Ovary (tissue), 9 donors: ENCODE measurements around the gene ADGRV1. TPM values are rescaled to one million over a fixed set of nuclear protein-coding genes. Genes with fewer than 3 reads are reported as not detected.
"Not testable (repeated sequence)": the region's sequence is repeated elsewhere in the genome, so short reads cannot be mapped to it uniquely, and the experiment has no call there.

Source experiments
- DNase-seq, 5 donors: peaks; one replicate each; pipeline ENCODE4 v3.0.0-alpha.2; 2019 to 2020
- H3K27ac ChIP-seq, 2 donors: fragments of 200-600 bp; one replicate each; pipeline versions ENCODE4 v1.5.1 to v1.8.0; 2019 to 2022
- H3K27me3 ChIP-seq: fragments of 200-600 bp; one replicate; pipeline ENCODE4 v1.8.0; 2022
- H3K36me3 ChIP-seq: fragments of 200-600 bp; sonication (generic); one replicate; pipeline ENCODE4 v1.5.1; 2019
- H3K4me1 ChIP-seq: one replicate; pipeline ENCODE4 v1.8.1; 2013; ENCODE audit warnings: mild to moderate bottlenecking, moderate library complexity; ENCODE audit not compliant: insufficient read depth
- H3K4me3 ChIP-seq: fragments of 200-600 bp; sonication (generic); one replicate; pipeline ENCODE4 v1.5.1; 2017
- H3K9me3 ChIP-seq, 2 donors: fragments of 200-600 bp in 1 of 2; sonication (generic) in 1 of 2; one replicate each; pipeline versions ENCODE4 v1.5.1 to v1.8.1; 2013 to 2019; ENCODE audit warnings: mild to moderate bottlenecking in 1 of 2, moderate library complexity in 1 of 2
- EP300 ChIP-seq: sonication (generic); formaldehyde crosslinking; IDR thresholded peaks from one replicate; pipeline ENCODE4 v1.6.1; 2017; ENCODE audit warnings: antibody characterized with exemption
- POLR2A ChIP-seq: fragments of 450-650 bp; IDR thresholded peaks from one replicate; pipeline ENCODE4 v1.6.1; 2017; ENCODE audit warnings: antibody characterized with exemption, mild to moderate bottlenecking, moderate library complexity
- WGBS, 3 donors: extraction: QIAGEN DNeasy Blood & Tissue Kit in 1 of 3; methylation state at CpG; one replicate each; pipeline versions ENCODE4 v1.1.5 to v1.1.7; 2013 to 2017; 5-methylcytosine and 5-hydroxymethylcytosine counted together
- intact Hi-C, 4 donors: fragments of 100-400 bp; cut with DNase I; formaldehyde crosslinking; loops; one replicate each; pipeline versions ENCODE4 v1.11.0 to v1.15.1; 2022 to 2023
- polyA plus RNA-seq, 2 donors: library from polyadenylated mRNA; stranded (reverse); fragments of 200-250 nt in 1 of 2; fragments of 350-450 nt in 1 of 2; fragmentation: Illumina TruSeq in 1 of 2; extraction: RNeasy Lipid Tissue Mini Kit (QIAGEN cat#74804) in 1 of 2; gene quantifications; one replicate each; pipeline ENCODE4 v1.2.3, GENCODE V29; 2013 to 2014
- total RNA-seq, 7 donors: library from RNA; depleted of rRNA in 2 of 7; stranded (reverse); fragments of >200 nt in 2 of 7; fragmentation: NEBNext Ultra II Directional in 3 of 7; extraction: Animal tissue kit (Norgen Biotek cat#: 25700) in 3 of 7; gene quantifications; one replicate each; pipeline versions ENCODE4 v1.1.0 to v1.2.4, GENCODE V29; 2016 to 2023
- TF ChIP-seq, protein P1 (sequence below), 3 donors: fragments of 450-650 bp in 2 of 3; fragments of 200-600 bp in 1 of 3; IDR thresholded peaks; one replicate each; pipeline versions ENCODE4 v1.5.1 to v1.8.0; 2016 to 2022; ENCODE audit warnings: antibody characterized with exemption in 3 of 3, mild to moderate bottlenecking in 1 of 3
- donor health status: DM: no; HTN: no; CAD: no; lungs with moderate emphysema.
- donor health status: DM: no; HTN: no; CAD: no.
- donor health status: Bipolar disorder and iron deficiency.
- donor health status: DM: yes; HTN: yes; CAD: no.
- donor health status: DM: no; HTN: no; CAD: no.
- donor health status: DM: yes; HTN: yes; CAD: no.

The ADGRV1 gene
- total and polyA plus RNA-seq, 9 donors = 0.21 to 2.7 (median 1.1) TPM

DNA sequence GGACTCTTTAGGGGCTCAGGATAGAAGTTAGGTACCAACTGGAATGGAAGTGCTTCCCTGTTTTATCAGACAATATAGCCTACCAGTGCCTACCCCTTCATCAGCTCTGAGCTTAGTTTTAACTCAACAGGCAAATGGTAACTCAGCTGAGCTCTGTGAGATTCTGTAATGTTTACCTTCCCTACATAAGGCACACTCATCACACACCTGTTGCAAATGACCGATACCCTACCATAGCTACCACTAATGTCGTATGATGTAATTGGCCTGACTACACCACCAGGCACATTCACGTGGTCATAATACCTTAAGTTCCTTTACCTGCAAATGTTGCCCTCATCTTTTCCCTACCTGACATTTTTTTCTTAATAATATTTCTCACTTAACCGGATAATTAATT, 254.8 kb downstream of the ADGRV1 start:
- no peak for DNase-seq
- WGBS, 3 donors = 90 to 97% (median 90%) methylated on average over 4 of the region's 4 CpGs
- Histone ChIP-seq H3K4me1 (no peaks in the 10 kb centered on the region), H3K27ac (no peak overlapping the region), H3K9me3 (no peaks in the 10 kb centered on the region), H3K27me3 (no peaks in the 10 kb centered on the region), H3K36me3 (no peaks in the 10 kb centered on the region), H3K4me3 (no peak overlapping the region)
- intact Hi-C loops = no loop called here
- no peak for TF ChIP-seq EP300
- TF ChIP-seq, protein P1, sequence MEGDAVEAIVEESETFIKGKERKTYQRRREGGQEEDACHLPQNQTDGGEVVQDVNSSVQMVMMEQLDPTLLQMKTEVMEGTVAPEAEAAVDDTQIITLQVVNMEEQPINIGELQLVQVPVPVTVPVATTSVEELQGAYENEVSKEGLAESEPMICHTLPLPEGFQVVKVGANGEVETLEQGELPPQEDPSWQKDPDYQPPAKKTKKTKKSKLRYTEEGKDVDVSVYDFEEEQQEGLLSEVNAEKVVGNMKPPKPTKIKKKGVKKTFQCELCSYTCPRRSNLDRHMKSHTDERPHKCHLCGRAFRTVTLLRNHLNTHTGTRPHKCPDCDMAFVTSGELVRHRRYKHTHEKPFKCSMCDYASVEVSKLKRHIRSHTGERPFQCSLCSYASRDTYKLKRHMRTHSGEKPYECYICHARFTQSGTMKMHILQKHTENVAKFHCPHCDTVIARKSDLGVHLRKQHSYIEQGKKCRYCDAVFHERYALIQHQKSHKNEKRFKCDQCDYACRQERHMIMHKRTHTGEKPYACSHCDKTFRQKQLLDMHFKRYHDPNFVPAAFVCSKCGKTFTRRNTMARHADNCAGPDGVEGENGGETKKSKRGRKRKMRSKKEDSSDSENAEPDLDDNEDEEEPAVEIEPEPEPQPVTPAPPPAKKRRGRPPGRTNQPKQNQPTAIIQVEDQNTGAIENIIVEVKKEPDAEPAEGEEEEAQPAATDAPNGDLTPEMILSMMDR (IDR thresholded peaks at IDR 0.05) = no peak
- TF ChIP-seq POLR2A = no peak

DNA sequence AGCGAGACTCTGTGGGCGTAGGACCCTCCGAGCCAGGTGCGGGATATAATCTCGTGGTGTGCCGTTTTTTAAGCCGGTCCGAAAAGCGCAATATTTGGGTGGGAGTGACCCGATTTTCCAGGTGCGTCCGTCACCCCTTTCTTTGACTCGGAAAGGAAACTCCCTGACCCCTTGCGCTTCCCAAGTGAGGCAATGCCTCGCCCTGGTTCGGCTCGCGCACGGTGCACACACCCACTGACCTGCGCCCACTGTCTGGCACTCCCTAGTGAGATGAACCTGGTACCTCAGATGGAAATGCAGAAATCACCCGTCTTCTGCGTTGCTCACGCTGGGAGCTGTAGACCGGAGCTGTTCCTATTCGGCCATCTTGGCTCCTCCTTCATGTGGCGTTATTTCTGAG, 263.5 kb downstream of the ADGRV1 start:
- intact Hi-C loops, H3K9me3 ChIP-seq, H3K4me3 ChIP-seq, H3K27me3 ChIP-seq, H3K36me3 ChIP-seq, H3K27ac ChIP-seq, DNase-seq, H3K4me1 ChIP-seq: not testable (repeated sequence)
- 89 to 93% (median 90%) methylated on average over 26 of the region's 26 CpGs for WGBS, 3 donors

DNA sequence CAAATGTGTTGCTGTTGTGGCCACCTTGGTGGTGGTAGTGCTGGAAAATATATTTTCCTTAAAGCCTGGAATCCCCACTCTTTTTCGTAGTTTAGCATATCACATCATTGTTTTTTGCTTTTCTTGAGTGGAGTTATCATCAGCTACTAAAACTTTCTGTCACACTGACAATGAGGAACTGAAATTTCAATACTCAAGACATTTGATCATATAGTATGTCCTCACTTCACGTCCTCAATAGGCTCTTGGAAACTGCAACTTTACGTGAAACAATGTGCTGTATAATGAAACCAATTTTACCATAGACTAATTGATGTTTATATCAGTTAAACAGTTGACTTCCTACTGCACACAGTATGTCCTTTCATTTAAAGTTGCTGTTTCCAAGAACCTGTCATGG, 265.8 kb downstream of the ADGRV1 start:
- H3K36me3 ChIP-seq = no peaks in the 10 kb centered on the region
- no peak overlapping the region for H3K27ac ChIP-seq
- no peak for TF ChIP-seq EP300
- TF ChIP-seq POLR2A = no peak
- TF ChIP-seq, protein P1 (IDR thresholded peaks at IDR 0.05) = no peak
- intact Hi-C loops = no loop called here
- no peaks in the 10 kb centered on the region for H3K9me3 ChIP-seq
- H3K27me3 ChIP-seq = no peaks in the 10 kb centered on the region
- 86 to 93% (median 91%) methylated on average over 3 of the region's 3 CpGs for WGBS, 3 donors
- no peak overlapping the region for H3K4me3 ChIP-seq
- no peaks in the 10 kb centered on the region for H3K4me1 ChIP-seq
- no peak for DNase-seq

DNA sequence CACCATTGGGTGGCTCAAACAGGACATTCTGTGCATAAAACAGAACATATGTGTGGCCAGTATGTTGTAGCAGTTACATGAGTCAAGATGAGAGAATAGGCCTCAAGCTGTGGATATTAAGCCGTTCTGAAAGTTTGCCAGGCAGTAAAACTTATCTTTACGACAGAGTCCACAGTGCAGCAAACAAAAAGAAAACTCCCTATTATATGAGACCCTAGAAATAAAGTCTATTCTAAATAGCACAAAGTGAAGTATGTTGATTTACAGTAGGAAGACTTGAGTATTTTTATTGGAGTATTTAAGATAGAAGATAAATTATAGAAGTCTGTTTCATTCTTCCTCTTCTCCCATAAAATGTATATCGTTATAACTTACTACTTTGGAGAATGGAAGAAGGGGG, 271.5 kb downstream of the ADGRV1 start:
- Histone ChIP-seq H3K4me3 (no peak overlapping the region), H3K27ac (no peak overlapping the region), H3K27me3 (no peaks in the 10 kb centered on the region), H3K36me3 (no peaks in the 10 kb centered on the region), H3K4me1 (no peaks in the 10 kb centered on the region), H3K9me3 (no peaks in the 10 kb centered on the region)
- WGBS, 3 donors = 20 to 36% (median 24%) methylated on average over 3 of the region's 3 CpGs
- intact Hi-C loops = no loop called here
- DNase-seq = no peak
- TF ChIP-seq, protein P1 (IDR thresholded peaks at IDR 0.05) = no peak
- TF ChIP-seq POLR2A (no peak), EP300 (no peak)

DNA sequence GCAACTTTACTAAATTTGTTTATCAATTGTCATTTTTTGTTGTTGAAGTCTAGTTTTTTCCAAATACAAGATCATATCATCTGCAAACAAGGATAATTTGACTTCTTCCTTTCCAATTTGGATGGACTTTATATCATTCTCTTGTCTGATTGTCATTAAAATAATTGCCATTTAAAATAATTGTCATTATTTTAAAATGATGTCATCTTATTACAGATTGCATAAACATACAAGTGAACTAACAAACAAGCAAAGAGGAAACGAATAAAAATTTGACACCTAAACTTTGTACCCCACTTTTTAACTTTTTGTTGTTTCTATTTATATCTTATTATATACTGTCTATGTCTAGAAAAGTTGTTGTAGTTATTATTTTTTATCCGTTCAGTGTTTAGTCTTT, 275.2 kb downstream of the ADGRV1 start:
- TF ChIP-seq, protein P1 (IDR thresholded peaks at IDR 0.05) = no peak
- TF ChIP-seq EP300 (no peak), POLR2A (no peak)
- Histone ChIP-seq H3K27me3 (no peaks in the 10 kb centered on the region), H3K9me3 (no peaks in the 10 kb centered on the region), H3K4me3 (no peak overlapping the region), H3K4me1 (no peaks in the 10 kb centered on the region), H3K27ac (no peak overlapping the region), H3K36me3 (no peaks in the 10 kb centered on the region)
- WGBS, 3 donors = 88 to 92% (median 88%) methylated on average over 2 of the region's 2 CpGs
- no peak for DNase-seq
- intact Hi-C loops = no loop called here
